SK-N-SH (cell line): Measurements from ENCODE around the gene PARD6A. TPM values are rescaled to one million over a fixed set of nuclear protein-coding genes. Genes with fewer than 3 reads are reported as not detected.

Source experiments
- ELF1 ChIP-seq: IDR thresholded peaks from 2 replicates; pipeline ENCODE4 v1.4.0; 2012
- IRF3 ChIP-seq: fragments of 150-350 bp; IDR thresholded peaks from 2 replicates; pipeline ENCODE4 v1.6.1; 2016; ENCODE audit warnings: mild to moderate bottlenecking, low read depth, low read length
- MXI1 ChIP-seq: IDR thresholded peaks from 2 replicates; pipeline ENCODE4 v1.6.1; 2012; ENCODE audit warnings: mild to moderate bottlenecking, low read depth, low read length, improper control_type of control experiment
- NFIC ChIP-seq: IDR thresholded peaks from 2 replicates; pipeline ENCODE4 v1.4.0; 2012; ENCODE audit warnings: borderline replicate concordance
- PBX3 ChIP-seq: IDR thresholded peaks from 2 replicates; pipeline ENCODE4; 2012
- REST ChIP-seq: IDR thresholded peaks from 2 replicates; pipeline ENCODE4 v1.6.1; 2012; ENCODE audit warnings: mild to moderate bottlenecking, low read depth, low read length, moderate library complexity
- USF1 ChIP-seq: IDR thresholded peaks from 2 replicates; pipeline ENCODE4 v1.4.0; 2012; ENCODE audit warnings: low read depth, borderline replicate concordance
- YY1 ChIP-seq: IDR thresholded peaks from 2 replicates; pipeline ENCODE4 v1.4.0; 2012; ENCODE audit warnings: low read depth, mild to moderate bottlenecking
- ZBTB33 ChIP-seq: IDR thresholded peaks from 2 replicates; pipeline ENCODE4 v1.4.0; 2012; ENCODE audit warnings: low read depth, borderline replicate concordance
- polyA plus RNA-seq, 3 experiments: library from polyadenylated mRNA; depleted of rRNA; stranded (reverse); fragments of >200 nt; gene quantifications; 2 replicates each; pipeline ENCODE4 v1.2.3, GENCODE V29; 2012

PARD6A gene
- polyA plus RNA-seq, 1 of the 3 experiments (the other 2 are of a cell fraction), result 9.0 TPM

- TF ChIP-seq REST, result no peak
- TF ChIP-seq PBX3, result no peak
- TF ChIP-seq USF1, result no peak
- no peak for TF ChIP-seq ZBTB33
- TF ChIP-seq MXI1, result no peak
- no peak for TF ChIP-seq ELF1
- no peak for TF ChIP-seq YY1
- no peak for TF ChIP-seq NFIC
- TF ChIP-seq IRF3, result no peak
- TF ChIP-seq, all 33 proteins: peak for 4
These were observed 12.2 kb downstream of the PARD6A start (continued) for GRCh38 chr16:67672739-67673662.
